ENCODE results near the gene VASH1. TPM values are rescaled to one million over a fixed set of nuclear protein-coding genes. Genes with fewer than 3 reads are reported as not detected.

Gene VASH1
- total RNA-seq, 1 donor from 2014 or later: 2.9 TPM

DNA sequence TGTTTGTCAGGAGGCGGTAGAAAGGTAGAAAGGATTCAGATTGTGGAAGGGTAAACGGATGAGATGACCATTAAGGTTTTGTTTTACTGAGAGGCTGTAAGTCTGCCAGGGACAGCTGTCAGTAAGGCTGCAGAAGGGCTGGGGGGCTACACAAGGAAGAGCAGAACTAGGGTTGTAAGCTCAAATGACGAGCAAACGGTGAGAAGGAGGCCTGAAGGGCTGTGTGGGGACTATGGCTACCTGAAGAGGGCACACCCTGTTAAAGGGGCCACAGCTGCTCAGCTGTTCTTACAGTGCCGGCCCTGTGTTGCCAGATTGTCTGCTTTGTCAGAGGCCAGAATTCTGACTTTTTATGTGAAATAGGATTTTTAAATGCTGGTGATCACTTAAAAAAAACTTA is 19.1 kb downstream of the VASH1 start:
- H3K4me3 ChIP-seq (ENCODE audit: low read depth, low read length): no peak overlapping the region
- TF ChIP-seq, protein P1, sequence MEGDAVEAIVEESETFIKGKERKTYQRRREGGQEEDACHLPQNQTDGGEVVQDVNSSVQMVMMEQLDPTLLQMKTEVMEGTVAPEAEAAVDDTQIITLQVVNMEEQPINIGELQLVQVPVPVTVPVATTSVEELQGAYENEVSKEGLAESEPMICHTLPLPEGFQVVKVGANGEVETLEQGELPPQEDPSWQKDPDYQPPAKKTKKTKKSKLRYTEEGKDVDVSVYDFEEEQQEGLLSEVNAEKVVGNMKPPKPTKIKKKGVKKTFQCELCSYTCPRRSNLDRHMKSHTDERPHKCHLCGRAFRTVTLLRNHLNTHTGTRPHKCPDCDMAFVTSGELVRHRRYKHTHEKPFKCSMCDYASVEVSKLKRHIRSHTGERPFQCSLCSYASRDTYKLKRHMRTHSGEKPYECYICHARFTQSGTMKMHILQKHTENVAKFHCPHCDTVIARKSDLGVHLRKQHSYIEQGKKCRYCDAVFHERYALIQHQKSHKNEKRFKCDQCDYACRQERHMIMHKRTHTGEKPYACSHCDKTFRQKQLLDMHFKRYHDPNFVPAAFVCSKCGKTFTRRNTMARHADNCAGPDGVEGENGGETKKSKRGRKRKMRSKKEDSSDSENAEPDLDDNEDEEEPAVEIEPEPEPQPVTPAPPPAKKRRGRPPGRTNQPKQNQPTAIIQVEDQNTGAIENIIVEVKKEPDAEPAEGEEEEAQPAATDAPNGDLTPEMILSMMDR (conservative IDR thresholded peaks at IDR 0.05; ENCODE audit: low read depth, low read length): no peak
- no peak for DNase-seq (ENCODE audit: low read depth)

DNA sequence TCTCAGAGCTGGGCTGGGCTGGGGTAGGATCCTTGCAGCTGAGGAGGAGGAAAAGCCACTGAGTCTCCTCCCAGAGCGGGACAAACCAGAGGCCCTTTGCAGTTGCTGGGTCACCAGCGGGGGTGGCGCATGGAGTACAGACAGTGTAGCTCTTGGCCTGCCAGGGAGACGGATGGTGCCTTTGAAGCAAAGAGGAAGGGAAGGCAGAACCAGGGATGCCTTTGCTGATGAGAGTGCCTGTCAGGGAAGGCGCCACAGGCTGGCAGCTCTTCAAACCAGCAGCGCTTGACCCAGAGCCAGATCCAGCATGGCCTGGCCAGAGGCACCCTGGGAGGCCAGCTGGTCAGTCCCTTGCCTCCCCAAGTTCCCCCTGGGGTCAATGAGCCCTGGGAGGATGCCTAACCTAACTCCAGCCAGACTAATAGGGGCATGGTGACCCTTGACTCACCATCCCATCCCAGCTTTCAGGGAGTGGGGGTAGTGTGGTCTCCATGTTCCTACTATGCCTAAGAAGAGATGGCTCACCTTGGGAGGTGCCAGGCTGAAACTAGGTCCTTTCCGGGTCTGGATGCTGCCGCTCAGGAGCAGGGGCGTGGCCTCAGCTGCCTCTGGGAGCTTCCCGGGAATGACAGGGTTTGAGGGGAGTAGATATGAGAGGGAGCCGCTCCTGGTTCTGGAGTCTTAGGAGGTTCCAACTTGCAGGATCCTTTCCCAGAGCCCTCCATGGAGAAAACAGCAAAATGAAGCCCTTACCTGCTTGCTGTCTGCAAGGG is 19.8 kb downstream of the VASH1 start:
- no peak overlapping the region for H3K4me3 ChIP-seq (ENCODE audit: low read depth, low read length)
- TF ChIP-seq, protein P1 (conservative IDR thresholded peaks at IDR 0.05; ENCODE audit: low read depth, low read length): no peak
- DNase-seq (ENCODE audit: low read depth): no peak

DNA sequence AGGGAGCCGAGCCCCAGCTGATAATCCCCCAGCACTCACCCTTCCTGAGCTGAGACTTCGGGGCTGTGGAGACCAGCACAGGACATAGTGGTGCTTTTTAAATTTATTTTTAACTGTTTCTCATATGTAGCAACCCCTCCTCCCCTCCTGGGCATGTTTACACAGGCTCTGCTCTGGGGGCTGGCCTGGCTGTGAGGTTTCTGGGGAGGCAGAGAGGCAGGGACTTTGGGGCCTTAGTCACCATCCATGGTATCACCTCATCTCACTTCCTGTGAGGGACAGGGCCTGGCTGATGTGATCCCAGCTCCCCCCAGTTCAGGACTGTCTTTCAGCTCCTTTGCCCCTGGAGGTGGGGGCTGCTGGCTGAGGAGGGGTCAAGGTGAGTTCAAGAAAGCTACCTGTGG is 20.4 kb downstream of the VASH1 start:
- no peak overlapping the region for H3K4me3 ChIP-seq (ENCODE audit: low read depth, low read length)
- DNase-seq (ENCODE audit: low read depth): no peak
- TF ChIP-seq, protein P1 (conservative IDR thresholded peaks at IDR 0.05; ENCODE audit: low read depth, low read length): no peak

DNA sequence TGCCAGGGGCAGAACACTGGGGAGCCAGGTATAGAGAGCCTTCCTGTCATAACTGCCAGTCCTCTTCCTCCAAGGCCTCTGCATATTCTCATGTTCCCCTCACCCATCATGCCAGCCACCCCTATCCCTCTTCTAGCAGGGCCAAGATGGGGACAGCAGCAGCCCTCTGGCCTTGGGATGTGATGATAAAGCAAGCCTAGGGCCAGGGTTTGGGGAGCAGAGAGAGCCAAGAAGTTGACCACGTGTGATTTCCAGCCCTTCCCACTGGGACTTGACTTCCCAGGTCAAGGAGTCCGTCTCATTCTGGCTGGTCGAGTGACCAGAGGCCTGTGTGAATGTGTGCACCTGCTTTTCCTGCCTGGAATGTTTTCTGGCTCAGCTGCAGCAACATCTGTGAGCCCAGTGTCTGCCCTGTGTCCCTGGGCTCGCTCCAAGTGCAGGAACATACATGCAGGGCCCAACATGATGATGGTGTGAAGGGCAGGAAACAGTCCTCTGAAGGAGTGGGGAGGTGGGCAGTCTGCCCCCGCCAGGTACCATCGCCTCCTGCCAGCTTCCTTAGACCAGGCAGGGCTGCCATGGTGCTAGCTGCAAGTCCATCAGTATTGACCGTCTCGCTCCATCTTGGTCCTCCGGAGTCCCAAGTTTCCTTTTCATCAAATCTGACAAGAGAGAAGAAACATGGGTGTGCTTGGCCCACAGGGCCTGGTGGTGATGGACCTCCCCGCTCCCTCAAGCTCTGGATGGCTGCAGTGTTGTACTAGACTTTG is 21.0 kb downstream of the VASH1 start:
- TF ChIP-seq, protein P1 (conservative IDR thresholded peaks at IDR 0.05; ENCODE audit: low read depth, low read length): no peak
- DNase-seq (ENCODE audit: low read depth): no peak
- H3K4me3 ChIP-seq (ENCODE audit: low read depth, low read length): no peak overlapping the region

DNA sequence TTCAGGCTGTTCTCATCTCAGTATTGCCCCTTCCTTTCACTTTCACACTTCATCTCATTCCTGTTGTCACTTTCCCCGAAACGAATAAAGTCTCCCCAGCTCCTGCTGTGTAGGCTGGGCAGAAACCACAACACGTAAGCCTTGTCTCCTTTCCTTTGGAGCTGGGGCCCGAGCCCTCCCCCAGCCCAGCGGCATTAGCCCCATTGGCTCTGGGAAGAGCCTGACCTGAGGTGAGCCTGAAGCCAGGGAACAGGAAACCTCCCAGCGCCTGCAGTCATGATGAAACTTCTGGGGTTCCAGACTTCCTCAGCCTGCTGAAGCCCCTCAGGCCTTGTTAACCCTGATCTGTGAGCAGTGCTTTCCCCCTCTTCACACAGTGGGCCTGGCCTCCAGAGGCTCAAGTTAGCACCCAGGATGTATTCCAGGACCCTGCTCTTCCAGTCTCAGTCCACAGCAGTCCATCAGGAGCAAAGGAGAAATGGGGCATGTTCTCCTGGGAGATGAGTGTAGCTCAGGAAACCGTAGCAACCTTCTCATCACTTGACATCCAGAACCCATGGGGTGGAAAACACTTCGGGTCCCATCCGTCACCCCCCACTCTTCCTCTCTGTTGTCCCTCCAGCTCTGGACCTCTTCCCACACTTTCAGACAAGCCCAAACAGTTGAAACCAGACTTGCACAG is 21.8 kb downstream of the VASH1 start:
- TF ChIP-seq, protein P1 (conservative IDR thresholded peaks at IDR 0.05; ENCODE audit: low read depth, low read length): no peak
- no peak for DNase-seq (ENCODE audit: low read depth)
- H3K4me3 ChIP-seq (ENCODE audit: low read depth, low read length): no peak overlapping the region

DNA sequence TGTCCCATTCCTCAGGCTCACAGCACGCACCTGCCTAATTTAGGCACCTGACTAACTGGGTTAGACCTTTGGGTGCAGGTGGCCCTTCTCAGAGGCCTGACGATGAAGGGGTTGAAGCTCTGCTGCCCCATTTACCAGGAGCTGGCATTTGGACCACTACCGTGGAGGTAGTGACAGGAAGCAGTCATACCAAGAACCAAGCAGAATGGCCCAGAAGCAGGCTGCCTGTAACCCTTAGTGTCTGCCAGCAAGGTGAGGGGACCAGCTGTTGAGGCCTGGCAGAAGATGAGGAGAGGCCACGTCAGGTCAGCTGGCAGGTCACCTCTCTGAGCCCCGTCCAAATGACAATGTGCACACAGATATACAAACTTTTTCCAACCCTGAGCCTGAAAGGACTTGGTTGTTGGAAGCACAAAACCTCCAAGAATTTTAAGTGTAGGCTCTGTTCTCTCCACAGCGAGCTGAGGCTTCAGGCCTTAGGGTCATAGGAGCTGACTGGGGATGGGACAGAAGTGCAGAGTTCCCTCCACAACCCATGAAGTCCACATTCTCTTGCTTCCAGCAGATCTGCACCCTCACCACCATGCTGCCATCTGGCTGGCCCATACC is 23.1 kb downstream of the VASH1 start:
- H3K4me3 ChIP-seq (ENCODE audit: low read depth, low read length): no peak overlapping the region
- TF ChIP-seq, protein P1 (conservative IDR thresholded peaks at IDR 0.05; ENCODE audit: low read depth, low read length): no peak
- no peak for DNase-seq (ENCODE audit: low read depth)
